Activated naive CD8-positive, alpha-beta T cell treated with anti-CD3 and anti-CD28 coated beads for 36 hours (primary cell): Measurements from ENCODE around the gene GRID1. TPM values are rescaled to one million over a fixed set of nuclear protein-coding genes. Genes with fewer than 3 reads are reported as not detected.

Experiments used
- DNase-seq: peaks from one replicate; pipeline ENCODE4 v3.0.0; 2021
- H3K27ac Mint-ChIP-seq: one replicate; pipeline ENCODE4 v1.8.0; 2022; ENCODE audit warnings: mild to moderate bottlenecking, moderate library complexity, mixed read lengths
- H3K27me3 Mint-ChIP-seq: one replicate; pipeline ENCODE4 v1.8.0; 2022; ENCODE audit warnings: mild to moderate bottlenecking, mixed read lengths
- H3K36me3 Mint-ChIP-seq: one replicate; pipeline ENCODE4 v1.8.0; 2021; ENCODE audit warnings: mild to moderate bottlenecking, mixed read lengths
- H3K4me1 Mint-ChIP-seq: one replicate; pipeline ENCODE4 v1.8.0; 2021; ENCODE audit warnings: mixed read lengths
- H3K4me3 Mint-ChIP-seq: one replicate; pipeline ENCODE4 v1.8.0; 2022; ENCODE audit warnings: mild to moderate bottlenecking, moderate library complexity, mixed read lengths
- H3K9me3 Mint-ChIP-seq: one replicate; pipeline ENCODE4 v1.8.0; 2022; ENCODE audit warnings: mixed read lengths
- total RNA-seq, 2 experiments: library from RNA; stranded (reverse); gene quantifications; one replicate each; pipeline ENCODE4 v1.2.3, GENCODE V29; 2021

The GRID1 gene
- total RNA-seq, 2 experiments from 2014 or later, result not detected

GRCh38 chr10:86367152-86367951 is 757 bp upstream of the GRID1 start:
- Mint-ChIP-seq H3K27me3 (peaks cover 75% of the 10 kb centered on the region), H3K27ac (no peak overlapping the region), H3K9me3 (no peaks in the 10 kb centered on the region), H3K36me3 (no peaks in the 10 kb centered on the region), H3K4me1 (peaks cover 11% of the 10 kb centered on the region), H3K4me3 (no peak overlapping the region)
- no peak for DNase-seq

DNA sequence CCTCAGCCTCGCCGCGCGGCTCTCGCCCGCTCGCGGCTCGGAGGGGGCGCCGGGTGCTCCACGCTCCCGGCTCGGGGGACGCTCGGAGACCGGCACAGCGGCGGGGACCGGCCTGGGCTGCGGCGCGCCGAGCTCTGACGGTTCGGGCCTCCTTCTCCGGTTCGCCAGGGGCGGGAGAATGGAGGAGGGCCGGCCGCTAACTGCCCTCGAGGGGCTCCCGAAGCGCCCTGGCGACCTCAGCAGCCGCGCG is 232 bp upstream of the GRID1 start:
- H3K36me3 Mint-ChIP-seq, result no peaks in the 10 kb centered on the region
- H3K27ac Mint-ChIP-seq, result no peak overlapping the region
- no peak for DNase-seq
- H3K4me1 Mint-ChIP-seq, result peaks cover 11% of the 10 kb centered on the region
- H3K27me3 Mint-ChIP-seq, result peaks cover 77% of the 10 kb centered on the region
- H3K4me3 Mint-ChIP-seq, result no peak overlapping the region
- no peaks in the 10 kb centered on the region for H3K9me3 Mint-ChIP-seq

GRCh38 chr10:86365346-86366032 is 1.1 kb downstream of the GRID1 start:
- Mint-ChIP-seq H3K36me3 (no peaks in the 10 kb centered on the region), H3K27me3 (peaks cover 78% of the 10 kb centered on the region), H3K9me3 (no peaks in the 10 kb centered on the region), H3K4me1 (peaks cover 11% of the 10 kb centered on the region), H3K4me3 (peak overlapping the region; percentile 20), H3K27ac (no peak overlapping the region)
- DNase-seq, result no peak

GRCh38 chr10:86364491-86365345 is 1.9 kb downstream of the GRID1 start:
- H3K36me3 Mint-ChIP-seq, result no peaks in the 10 kb centered on the region

GRCh38 chr10:86363833-86364490 is 2.6 kb downstream of the GRID1 start:
- H3K4me1 Mint-ChIP-seq, result peaks cover 11% of the 10 kb centered on the region
- H3K4me3 Mint-ChIP-seq, result no peak overlapping the region
- peaks cover 64% of the 10 kb centered on the region for H3K27me3 Mint-ChIP-seq
- no peak overlapping the region for H3K27ac Mint-ChIP-seq
- H3K36me3 Mint-ChIP-seq, result no peaks in the 10 kb centered on the region
- DNase-seq, result no peak
- no peaks in the 10 kb centered on the region for H3K9me3 Mint-ChIP-seq

More at GRCh38 chr10:86364491-86365345, 1.9 kb downstream of the GRID1 start:
- H3K4me3 Mint-ChIP-seq, result no peak overlapping the region
- no peak overlapping the region for H3K27ac Mint-ChIP-seq
- H3K4me1 Mint-ChIP-seq, result peaks cover 11% of the 10 kb centered on the region
- H3K9me3 Mint-ChIP-seq, result no peaks in the 10 kb centered on the region
- no peak for DNase-seq
- peaks cover 72% of the 10 kb centered on the region for H3K27me3 Mint-ChIP-seq

- peak; percentile 24 for DNase-seq
- H3K27ac Mint-ChIP-seq, result no peak overlapping the region
Observed at GRCh38 chr10:86363184-86363832, 3.3 kb downstream of the GRID1 start.

DNA sequence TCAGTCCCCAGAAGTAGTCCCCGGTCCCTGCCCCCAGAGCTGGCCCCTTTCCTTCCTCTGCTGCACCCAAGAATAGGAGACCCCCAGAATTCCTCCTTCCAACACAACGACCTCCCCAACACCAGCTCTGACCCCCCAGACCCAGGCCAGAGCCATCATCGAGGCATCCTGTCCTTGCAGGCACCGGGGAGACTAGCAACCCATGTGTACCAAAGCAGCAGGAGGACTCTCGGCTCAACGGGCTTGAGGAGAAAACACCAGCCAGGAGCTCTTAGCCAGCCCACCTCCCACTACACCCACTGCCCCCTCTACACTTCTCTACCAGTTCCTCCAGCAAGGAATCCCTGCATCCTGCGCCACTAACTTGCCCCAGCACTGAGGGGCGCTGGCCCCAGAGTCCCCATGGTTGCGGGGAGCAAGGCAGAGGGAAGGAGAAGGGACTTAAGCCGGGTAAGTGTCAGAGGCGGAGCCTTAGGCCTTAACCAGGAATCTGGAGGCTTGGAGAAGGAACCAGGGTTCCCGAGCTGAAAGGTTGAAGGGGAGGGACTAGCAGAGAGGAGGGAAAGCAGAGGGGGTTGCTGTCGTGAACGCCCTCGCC is 3.9 kb downstream of the GRID1 start:
- no peak for DNase-seq
- Mint-ChIP-seq H3K9me3 (no peaks in the 10 kb centered on the region), H3K4me3 (no peak overlapping the region), H3K36me3 (no peaks in the 10 kb centered on the region), H3K27me3 (peaks cover 51% of the 10 kb centered on the region), H3K27ac (no peak overlapping the region), H3K4me1 (peaks cover 11% of the 10 kb centered on the region)

More at GRCh38 chr10:86363184-86363832, 3.3 kb downstream of the GRID1 start:
- H3K36me3 Mint-ChIP-seq, result no peaks in the 10 kb centered on the region
- H3K9me3 Mint-ChIP-seq, result no peaks in the 10 kb centered on the region
- peaks cover 58% of the 10 kb centered on the region for H3K27me3 Mint-ChIP-seq
- H3K4me1 Mint-ChIP-seq, result peaks cover 11% of the 10 kb centered on the region
- no peak overlapping the region for H3K4me3 Mint-ChIP-seq

DNA sequence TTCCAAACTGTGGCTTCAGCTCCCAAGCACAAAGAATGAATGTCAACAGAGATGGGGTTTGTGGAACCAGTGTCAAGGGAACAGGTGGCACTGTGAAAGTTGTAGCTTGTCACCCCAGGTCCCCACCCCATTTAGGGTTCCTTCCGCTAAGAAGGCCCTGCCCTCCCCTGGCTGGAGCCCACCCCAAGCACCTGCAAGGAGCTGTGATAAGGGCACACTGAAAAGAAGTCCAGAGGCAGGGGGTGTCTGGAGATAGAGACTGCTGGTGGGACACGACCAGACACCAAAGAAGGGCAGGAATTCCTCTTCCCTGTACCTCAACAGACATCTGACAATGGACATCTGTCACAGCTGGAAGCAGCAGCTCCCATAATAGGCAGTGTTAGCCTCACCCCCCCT is 4.5 kb downstream of the GRID1 start:
- H3K36me3 Mint-ChIP-seq, result no peaks in the 10 kb centered on the region
- DNase-seq, result no peak
- H3K27me3 Mint-ChIP-seq, result peaks cover 47% of the 10 kb centered on the region
- H3K4me3 Mint-ChIP-seq, result no peak overlapping the region
- H3K4me1 Mint-ChIP-seq, result peaks cover 11% of the 10 kb centered on the region
- no peaks in the 10 kb centered on the region for H3K9me3 Mint-ChIP-seq
- H3K27ac Mint-ChIP-seq, result no peak overlapping the region

DNA sequence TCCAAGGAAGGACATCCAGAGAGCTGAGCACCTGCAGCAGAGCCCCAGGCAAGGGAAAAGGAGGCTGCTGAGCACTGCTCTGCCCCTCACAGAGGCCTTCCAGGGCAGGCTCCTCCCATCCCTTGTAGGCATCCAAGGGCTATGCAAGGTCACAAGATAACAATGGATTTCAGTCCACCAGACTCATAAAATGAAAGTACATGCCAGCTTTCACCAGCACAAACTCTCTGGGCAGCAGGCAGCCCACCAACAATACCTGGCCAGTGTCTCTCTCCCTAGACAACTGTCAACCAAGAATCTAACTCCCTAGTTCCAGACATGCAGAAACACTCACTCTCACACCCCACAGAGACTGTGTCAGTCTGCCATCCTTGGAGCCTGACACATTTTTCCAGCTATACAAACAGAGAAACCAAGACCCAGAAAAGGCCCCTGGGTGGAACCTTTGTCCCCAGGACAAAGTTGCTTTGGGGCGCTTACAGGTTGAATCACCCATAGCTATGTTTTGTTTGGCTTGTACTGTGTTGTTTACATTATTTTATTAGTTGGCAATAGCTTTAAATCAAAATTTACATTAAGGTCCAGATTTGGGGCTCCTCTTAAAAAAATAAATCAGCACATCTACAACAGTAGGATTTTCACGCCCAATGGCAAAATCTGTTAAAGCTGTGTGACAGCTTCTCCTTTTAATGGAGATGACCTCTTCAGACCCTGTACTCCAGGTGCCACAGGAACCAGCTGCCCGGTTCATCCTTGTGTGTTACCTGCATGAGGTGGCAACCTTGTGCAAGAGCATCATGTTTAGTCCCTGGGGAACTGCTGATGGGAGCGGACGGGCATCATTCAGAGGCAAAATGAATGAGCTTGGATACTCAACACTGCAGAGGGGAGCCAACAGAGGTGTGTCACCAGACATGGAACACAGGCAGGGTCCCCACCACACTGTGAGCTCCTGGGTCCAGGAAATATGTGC is 5.2 kb downstream of the GRID1 start:
- no peaks in the 10 kb centered on the region for H3K9me3 Mint-ChIP-seq
- peaks cover 11% of the 10 kb centered on the region for H3K4me1 Mint-ChIP-seq
- no peak overlapping the region for H3K27ac Mint-ChIP-seq
- DNase-seq, result no peak
- peaks cover 50% of the 10 kb centered on the region for H3K27me3 Mint-ChIP-seq
- H3K4me3 Mint-ChIP-seq, result no peak overlapping the region
- H3K36me3 Mint-ChIP-seq, result no peaks in the 10 kb centered on the region

GRCh38 chr10:86360657-86361056 is 5.9 kb downstream of the GRID1 start:
- no peaks in the 10 kb centered on the region for H3K36me3 Mint-ChIP-seq
- no peak overlapping the region for H3K27ac Mint-ChIP-seq
- H3K9me3 Mint-ChIP-seq, result no peaks in the 10 kb centered on the region
- H3K27me3 Mint-ChIP-seq, result peaks cover 49% of the 10 kb centered on the region
- no peak overlapping the region for H3K4me3 Mint-ChIP-seq
- peaks cover 10% of the 10 kb centered on the region for H3K4me1 Mint-ChIP-seq
- DNase-seq, result no peak

- DNase-seq, result no peak
- Mint-ChIP-seq H3K9me3 (no peaks in the 10 kb centered on the region), H3K4me3 (no peak overlapping the region), H3K27ac (no peak overlapping the region), H3K36me3 (no peaks in the 10 kb centered on the region), H3K27me3 (peaks cover 42% of the 10 kb centered on the region), H3K4me1 (peaks cover 6% of the 10 kb centered on the region)
Observed at GRCh38 chr10:86359954-86360353, 6.6 kb downstream of the GRID1 start.

DNA sequence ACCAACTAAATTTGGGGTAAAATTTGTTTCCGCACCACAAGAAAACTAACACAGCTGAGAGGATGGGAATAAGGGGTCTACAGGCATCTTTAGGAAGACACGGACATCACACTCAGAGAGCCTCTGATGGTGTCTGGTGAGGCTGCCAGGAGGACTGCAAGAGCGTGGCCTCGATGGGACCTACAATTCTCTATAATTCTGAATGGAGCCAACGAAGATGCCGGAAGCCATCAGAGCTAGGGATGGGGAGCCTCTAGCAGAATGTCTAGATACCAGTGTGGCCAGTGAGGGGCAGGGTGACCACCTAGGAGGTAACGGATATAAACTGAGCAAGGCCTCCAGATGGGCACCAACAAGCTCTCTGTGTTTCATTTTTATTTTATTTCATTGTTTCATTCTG is 7.5 kb downstream of the GRID1 start:
- Mint-ChIP-seq H3K4me1 (peaks cover 6% of the 10 kb centered on the region), H3K4me3 (no peak overlapping the region), H3K27ac (no peak overlapping the region), H3K27me3 (peaks cover 33% of the 10 kb centered on the region), H3K36me3 (no peaks in the 10 kb centered on the region), H3K9me3 (no peaks in the 10 kb centered on the region)
- DNase-seq, result no peak

DNA sequence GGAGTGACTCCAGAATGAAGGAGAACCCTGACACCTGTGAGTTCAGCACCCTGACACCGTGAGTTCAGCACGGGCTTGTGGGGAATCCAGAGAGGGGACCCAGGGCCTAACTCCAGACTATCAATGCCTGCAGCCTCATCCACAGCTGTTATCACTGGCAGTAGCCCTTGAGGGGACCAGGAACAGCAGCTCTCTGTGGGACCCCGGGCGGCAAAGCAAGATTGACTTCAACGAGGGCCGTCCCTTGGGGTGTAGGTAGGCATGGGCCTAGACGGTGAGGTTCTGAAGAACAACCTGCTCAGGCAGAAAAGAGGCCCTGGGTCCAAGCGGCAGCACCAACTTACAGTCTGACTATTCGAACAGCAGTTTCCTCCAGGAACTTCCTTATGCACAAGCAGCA is 8.9 kb downstream of the GRID1 start:
- Mint-ChIP-seq H3K27ac (no peak overlapping the region), H3K27me3 (peaks cover 21% of the 10 kb centered on the region), H3K36me3 (no peaks in the 10 kb centered on the region), H3K4me1 (no peaks in the 10 kb centered on the region), H3K9me3 (no peaks in the 10 kb centered on the region), H3K4me3 (no peak overlapping the region)
- no peak for DNase-seq
